SIG-M5 (cell line): ENCODE results near the gene CD34.

ENCODE experiments used
- DNase-seq: peaks from one replicate; lab custom pipeline; 2025; lab: John Stamatoyannopoulos, UW

The CD34 gene

DNA sequence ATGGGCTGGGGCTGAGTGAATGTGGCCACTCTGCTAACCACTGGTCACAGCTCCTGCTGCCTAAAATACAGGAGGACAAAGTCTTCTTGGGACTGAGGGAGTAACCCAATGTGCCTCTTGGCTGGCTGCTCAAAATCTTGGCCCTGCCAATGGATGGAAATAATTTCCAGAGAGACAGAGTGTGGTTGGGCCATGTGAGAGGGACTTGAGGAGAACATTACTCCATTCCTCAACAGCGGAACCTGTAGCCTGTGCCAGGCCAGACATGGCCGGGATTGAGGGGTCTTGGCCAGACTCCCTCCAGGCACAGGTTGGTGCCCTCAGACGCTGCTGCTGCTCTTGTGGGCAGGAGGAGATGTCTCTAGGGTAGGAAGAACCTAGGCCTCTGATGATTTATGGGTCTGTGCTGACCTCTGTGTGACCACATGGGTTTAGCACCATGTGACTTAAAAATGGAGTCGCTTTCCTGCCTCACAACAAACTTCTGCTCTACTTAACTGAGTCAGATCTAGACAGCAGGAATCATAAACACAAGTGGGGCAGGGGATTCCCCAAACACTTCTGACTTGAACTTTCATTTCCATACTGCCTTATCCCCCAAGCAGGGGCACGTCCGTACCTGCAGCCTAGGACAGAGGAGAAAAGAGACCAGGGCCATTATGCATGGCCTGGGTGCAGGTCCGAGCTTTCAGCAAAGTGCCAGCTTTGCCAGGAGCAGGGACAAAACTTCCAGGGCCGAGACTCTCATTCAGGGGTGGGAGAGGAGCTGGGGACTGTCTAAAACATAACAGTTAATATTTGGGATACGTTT lies 79.2 kb downstream of the CD34 start:
- no peak for DNase-seq
